Panc1 (cell line): ENCODE results near the gene FHIT.

Experiments
- POLR2AphosphoS5 ChIP-seq: IDR thresholded peaks from 2 replicates; pipeline ENCODE4 v1.6.1; 2012; ENCODE audit warnings: mild to moderate bottlenecking, low read depth, low read length, moderate library complexity
- TF ChIP-seq, protein P1 (sequence below): fragments of 450-650 bp; IDR thresholded peaks from 2 replicates; pipeline ENCODE4 v1.5.1; 2017; ENCODE audit warnings: mild to moderate bottlenecking
- TF ChIP-seq, protein P2 (sequence below), 2 experiments: IDR thresholded peaks; 2 replicates each; pipeline ENCODE4 v1.6.1; 2011 to 2012; ENCODE audit warnings: low read depth in 2 of 2, control low read depth in 1 of 2, low read length in 1 of 2, mild to moderate bottlenecking in 1 of 2, moderate library complexity in 1 of 2; ENCODE audit not compliant: insufficient read depth in 1 of 2

DNA sequence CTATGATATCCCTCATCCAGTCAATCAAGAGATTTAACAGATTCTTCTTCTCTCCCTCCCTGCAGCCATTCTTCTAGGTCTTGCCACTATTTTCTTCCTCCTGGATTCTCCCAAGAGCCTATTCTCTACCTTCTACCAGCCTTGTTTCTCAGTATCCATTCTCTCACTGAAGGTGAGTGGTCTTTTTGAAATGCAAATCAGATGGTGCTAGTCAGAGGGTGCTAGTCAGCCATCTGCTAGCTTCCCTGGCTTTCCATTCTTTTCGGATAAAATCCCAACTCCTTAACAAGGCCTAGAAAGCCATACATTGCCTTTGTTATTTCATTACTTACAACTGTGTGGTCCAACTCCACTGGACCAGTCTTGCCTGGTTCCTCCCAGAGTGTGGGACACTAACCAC is 1467.1 kb downstream of the FHIT start:
- TF ChIP-seq, protein P1, sequence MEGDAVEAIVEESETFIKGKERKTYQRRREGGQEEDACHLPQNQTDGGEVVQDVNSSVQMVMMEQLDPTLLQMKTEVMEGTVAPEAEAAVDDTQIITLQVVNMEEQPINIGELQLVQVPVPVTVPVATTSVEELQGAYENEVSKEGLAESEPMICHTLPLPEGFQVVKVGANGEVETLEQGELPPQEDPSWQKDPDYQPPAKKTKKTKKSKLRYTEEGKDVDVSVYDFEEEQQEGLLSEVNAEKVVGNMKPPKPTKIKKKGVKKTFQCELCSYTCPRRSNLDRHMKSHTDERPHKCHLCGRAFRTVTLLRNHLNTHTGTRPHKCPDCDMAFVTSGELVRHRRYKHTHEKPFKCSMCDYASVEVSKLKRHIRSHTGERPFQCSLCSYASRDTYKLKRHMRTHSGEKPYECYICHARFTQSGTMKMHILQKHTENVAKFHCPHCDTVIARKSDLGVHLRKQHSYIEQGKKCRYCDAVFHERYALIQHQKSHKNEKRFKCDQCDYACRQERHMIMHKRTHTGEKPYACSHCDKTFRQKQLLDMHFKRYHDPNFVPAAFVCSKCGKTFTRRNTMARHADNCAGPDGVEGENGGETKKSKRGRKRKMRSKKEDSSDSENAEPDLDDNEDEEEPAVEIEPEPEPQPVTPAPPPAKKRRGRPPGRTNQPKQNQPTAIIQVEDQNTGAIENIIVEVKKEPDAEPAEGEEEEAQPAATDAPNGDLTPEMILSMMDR = no peak
- TF ChIP-seq, protein P2, sequence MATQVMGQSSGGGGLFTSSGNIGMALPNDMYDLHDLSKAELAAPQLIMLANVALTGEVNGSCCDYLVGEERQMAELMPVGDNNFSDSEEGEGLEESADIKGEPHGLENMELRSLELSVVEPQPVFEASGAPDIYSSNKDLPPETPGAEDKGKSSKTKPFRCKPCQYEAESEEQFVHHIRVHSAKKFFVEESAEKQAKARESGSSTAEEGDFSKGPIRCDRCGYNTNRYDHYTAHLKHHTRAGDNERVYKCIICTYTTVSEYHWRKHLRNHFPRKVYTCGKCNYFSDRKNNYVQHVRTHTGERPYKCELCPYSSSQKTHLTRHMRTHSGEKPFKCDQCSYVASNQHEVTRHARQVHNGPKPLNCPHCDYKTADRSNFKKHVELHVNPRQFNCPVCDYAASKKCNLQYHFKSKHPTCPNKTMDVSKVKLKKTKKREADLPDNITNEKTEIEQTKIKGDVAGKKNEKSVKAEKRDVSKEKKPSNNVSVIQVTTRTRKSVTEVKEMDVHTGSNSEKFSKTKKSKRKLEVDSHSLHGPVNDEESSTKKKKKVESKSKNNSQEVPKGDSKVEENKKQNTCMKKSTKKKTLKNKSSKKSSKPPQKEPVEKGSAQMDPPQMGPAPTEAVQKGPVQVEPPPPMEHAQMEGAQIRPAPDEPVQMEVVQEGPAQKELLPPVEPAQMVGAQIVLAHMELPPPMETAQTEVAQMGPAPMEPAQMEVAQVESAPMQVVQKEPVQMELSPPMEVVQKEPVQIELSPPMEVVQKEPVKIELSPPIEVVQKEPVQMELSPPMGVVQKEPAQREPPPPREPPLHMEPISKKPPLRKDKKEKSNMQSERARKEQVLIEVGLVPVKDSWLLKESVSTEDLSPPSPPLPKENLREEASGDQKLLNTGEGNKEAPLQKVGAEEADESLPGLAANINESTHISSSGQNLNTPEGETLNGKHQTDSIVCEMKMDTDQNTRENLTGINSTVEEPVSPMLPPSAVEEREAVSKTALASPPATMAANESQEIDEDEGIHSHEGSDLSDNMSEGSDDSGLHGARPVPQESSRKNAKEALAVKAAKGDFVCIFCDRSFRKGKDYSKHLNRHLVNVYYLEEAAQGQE (IDR thresholded peaks at IDR 0.05; ENCODE audit: insufficient read depth in 1 of 2, low read depth in 2 of 2, low read length in 1 of 2) = no peak
- TF ChIP-seq POLR2AphosphoS5 = no peak
